Measurements from ENCODE around the gene FRS3.

DNA sequence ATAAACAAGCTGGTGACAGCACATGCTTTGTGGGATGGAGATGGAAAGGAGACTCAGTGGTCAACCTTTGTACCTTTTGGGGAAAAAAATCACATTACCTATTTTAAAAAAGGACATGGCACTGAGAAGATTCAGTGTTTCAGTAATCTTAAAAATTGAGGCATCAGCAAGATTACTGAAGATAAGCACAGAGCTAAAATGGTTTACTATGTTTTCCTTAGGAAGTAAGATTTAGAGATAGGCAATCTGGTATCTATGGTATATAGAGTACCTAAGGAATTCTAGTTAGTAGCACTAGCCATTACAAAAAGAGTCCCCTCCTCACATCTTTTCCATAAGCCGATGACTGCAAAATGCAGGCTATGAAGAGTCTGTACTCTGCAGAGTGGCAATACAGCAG lies 43.5 kb upstream of the FRS3 start:
- TF ChIP-seq EZH2 (IDR thresholded peaks at IDR 0.05) (no peak), CTCF (IDR thresholded peaks at IDR 0.05 in 2 of 3, conservative IDR thresholded peaks at IDR 0.05 in 1 of 3; ENCODE audit: borderline replicate concordance in 1 of 3, insufficient read depth in 1 of 3, low read depth in 2 of 3, low read length in 2 of 3) (no peak), EZH2phosphoT487 (IDR thresholded peaks at IDR 0.05; ENCODE audit: borderline replicate concordance) (no peak), ELF1 (IDR thresholded peaks at IDR 0.05; ENCODE audit: borderline replicate concordance, low read depth) (no peak), REST (IDR thresholded peaks at IDR 0.05; ENCODE audit: low read depth) (no peak)
